ENCODE results near the gene TRAF3IP1. TPM values are rescaled to one million over a fixed set of nuclear protein-coding genes. Genes with fewer than 3 reads are reported as not detected.

TRAF3IP1 gene
- total and polyA plus RNA-seq, 4 donors, result 4.0 to 9.1 (median 4.6) TPM

- DNase-seq (ENCODE audit: low spot score), result no peak
Measured at GRCh38 chr2:238294046-238294392, 26.3 kb upstream of the TRAF3IP1 start.

GRCh38 chr2:238294393-238295143, 25.8 kb upstream of the TRAF3IP1 start:
- no peak for DNase-seq (ENCODE audit: low spot score)
- TF ChIP-seq YY1 (IDR thresholded peaks at IDR 0.05), result peak; percentile 67
- TF ChIP-seq JUND (IDR thresholded peaks at IDR 0.05), result peak in 1 of 2 donors; percentile 39
- TF ChIP-seq SP1 (IDR thresholded peaks at IDR 0.05), result peak; percentile 95
- peak; percentile 76 for TF ChIP-seq MAX (IDR thresholded peaks at IDR 0.05)
- peak; percentile 91 for TF ChIP-seq HNF4G (IDR thresholded peaks at IDR 0.05)
- peak; percentile 48 to 75 for TF ChIP-seq RXRA (IDR thresholded peaks at IDR 0.05)
- no peak for TF ChIP-seq GABPA (IDR thresholded peaks at IDR 0.05 in 1 of 2, conservative IDR thresholded peaks at IDR 0.05 in 1 of 2)
- no peak for TF ChIP-seq ATF3 (IDR thresholded peaks at IDR 0.05)
- TF ChIP-seq FOXA1 (IDR thresholded peaks at IDR 0.05), result peak; percentile 46
- TF ChIP-seq HNF4A (conservative IDR thresholded peaks at IDR 0.05), result peak; percentile 95 to 96
- no peak for TF ChIP-seq NR2F2 (IDR thresholded peaks at IDR 0.05)
- peak; percentile 22 to 51 for TF ChIP-seq RAD21 (IDR thresholded peaks at IDR 0.05)
- no peak for TF ChIP-seq REST (IDR thresholded peaks at IDR 0.05)
- no peak for TF ChIP-seq FOXA2 (IDR thresholded peaks at IDR 0.05)
- Histone ChIP-seq H3K27ac (ENCODE audit: low read depth in 1 of 2, low read length in 2 of 2) (peak overlapping the region; percentile 4 to 73), H3K36me3 (ENCODE audit: control insufficient read depth in 4 of 4, insufficient read depth in 3 of 4, low read depth in 1 of 4, low read length in 3 of 4) (no peaks in the 10 kb centered on the region), H3K9me3 (ENCODE audit: control insufficient read depth in 4 of 4, low read length in 3 of 4) (no peaks in the 10 kb centered on the region), H3K9ac (ENCODE audit: low read depth in 1 of 2, low read length in 2 of 2) (no peak overlapping the region), H3K4me1 (ENCODE audit: control insufficient read depth in 4 of 4, insufficient read depth in 4 of 4, low read length in 3 of 4) (peaks cover 14 to 49% (median 34%) of the 10 kb centered on the region in 4 donors), H3K4me3 (ENCODE audit: low read depth in 1 of 3, low read length in 3 of 3) (no peak overlapping the region), H3K27me3 (ENCODE audit: control insufficient read depth in 4 of 4, insufficient read depth in 4 of 4, low read length in 3 of 4) (no peaks in the 10 kb centered on the region)
- 52% methylated on average over 17 of the region's 17 CpGs for WGBS

More at GRCh38 chr2:238294046-238294392, 26.3 kb upstream of the TRAF3IP1 start:
- peaks cover 16 to 52% (median 37%) of the 10 kb centered on the region in 4 donors for H3K4me1 ChIP-seq (ENCODE audit: control insufficient read depth in 4 of 4, insufficient read depth in 4 of 4, low read length in 3 of 4)
- no peak overlapping the region for H3K4me3 ChIP-seq (ENCODE audit: low read depth in 1 of 3, low read length in 3 of 3)
- peak overlapping the region; percentile 4 to 73 for H3K27ac ChIP-seq (ENCODE audit: low read depth in 1 of 2, low read length in 2 of 2)
- H3K27me3 ChIP-seq (ENCODE audit: control insufficient read depth in 4 of 4, insufficient read depth in 4 of 4, low read length in 3 of 4), result no peaks in the 10 kb centered on the region
- no peak overlapping the region for H3K9ac ChIP-seq (ENCODE audit: low read depth in 1 of 2, low read length in 2 of 2)
- H3K9me3 ChIP-seq (ENCODE audit: control insufficient read depth in 4 of 4, low read length in 3 of 4), result no peaks in the 10 kb centered on the region
- WGBS, result 95% methylated on average over 9 of the region's 9 CpGs
- TF ChIP-seq YY1 (IDR thresholded peaks at IDR 0.05), result no peak
- no peaks in the 10 kb centered on the region for H3K36me3 ChIP-seq (ENCODE audit: control insufficient read depth in 4 of 4, insufficient read depth in 3 of 4, low read depth in 1 of 4, low read length in 3 of 4)

Data from liver (tissue), 9 donors.